Hair follicular keratinocyte (primary cell): ENCODE measurements around the gene KRTAP9-4. TPM values are rescaled to one million over a fixed set of nuclear protein-coding genes. Genes with fewer than 3 reads are reported as not detected.

Source experiments
- total RNA-seq: library from RNA; depleted of rRNA; stranded (reverse); fragments of >200 nt; gene quantifications from 2 replicates; pipeline ENCODE4 v1.2.3, GENCODE V29; 2015

The KRTAP9-4 gene, protein sequence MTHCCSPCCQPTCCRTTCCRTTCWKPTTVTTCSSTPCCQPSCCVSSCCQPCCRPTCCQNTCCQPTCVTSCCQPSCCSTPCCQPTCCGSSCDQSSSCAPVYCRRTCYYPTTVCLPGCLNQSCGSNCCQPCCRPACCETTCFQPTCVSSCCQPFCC
- not detected in 2 replicates for total RNA-seq

DNA sequence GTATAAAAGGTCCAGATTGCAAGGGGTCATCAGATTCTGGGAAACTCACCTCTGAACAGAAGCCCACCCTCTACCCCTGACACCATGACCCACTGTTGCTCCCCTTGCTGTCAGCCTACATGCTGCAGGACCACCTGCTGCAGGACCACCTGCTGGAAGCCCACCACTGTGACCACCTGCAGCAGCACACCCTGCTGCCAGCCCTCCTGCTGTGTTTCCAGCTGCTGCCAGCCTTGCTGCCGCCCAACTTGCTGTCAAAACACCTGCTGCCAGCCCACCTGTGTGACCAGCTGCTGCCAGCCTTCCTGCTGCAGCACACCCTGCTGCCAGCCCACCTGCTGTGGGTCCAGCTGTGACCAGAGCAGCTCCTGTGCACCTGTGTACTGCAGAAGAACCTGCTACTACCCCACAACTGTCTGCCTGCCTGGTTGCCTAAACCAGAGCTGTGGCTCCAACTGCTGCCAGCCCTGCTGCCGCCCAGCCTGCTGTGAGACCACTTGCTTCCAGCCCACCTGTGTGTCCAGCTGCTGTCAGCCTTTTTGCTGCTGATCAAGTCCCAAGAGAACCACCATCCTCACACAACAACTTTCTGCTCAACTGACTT lies at the start of gene KRTAP9-4:
KRTAP9-4 (plus strand) TSS at position 51 of the 604 bp plus-strand sequence; CDS start at position 85, 34 bp downstream.

DNA sequence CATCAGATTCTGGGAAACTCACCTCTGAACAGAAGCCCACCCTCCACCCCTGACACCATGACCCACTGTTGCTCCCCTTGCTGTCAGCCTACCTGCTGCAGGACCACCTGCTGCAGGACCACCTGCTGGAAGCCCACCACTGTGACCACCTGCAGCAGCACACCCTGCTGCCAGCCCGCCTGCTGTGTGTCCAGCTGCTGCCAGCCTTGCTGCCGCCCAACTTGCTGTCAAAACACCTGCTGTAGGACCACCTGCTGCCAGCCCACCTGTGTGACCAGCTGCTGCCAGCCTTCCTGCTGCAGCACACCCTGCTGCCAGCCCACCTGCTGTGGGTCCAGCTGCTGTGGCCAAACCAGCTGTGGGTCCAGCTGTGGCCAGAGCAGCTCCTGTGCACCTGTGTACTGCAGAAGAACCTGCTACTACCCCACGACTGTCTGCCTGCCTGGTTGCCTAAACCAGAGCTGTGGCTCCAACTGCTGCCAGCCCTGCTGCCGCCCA lies 22.8 kb upstream of the KRTAP9-4 start, which contains the start of gene KRTAP9-2:
KRTAP9-2 (plus strand) TSS at position 51 of the 498 bp plus-strand sequence; CDS start at position 58, 7 bp downstream.

DNA sequence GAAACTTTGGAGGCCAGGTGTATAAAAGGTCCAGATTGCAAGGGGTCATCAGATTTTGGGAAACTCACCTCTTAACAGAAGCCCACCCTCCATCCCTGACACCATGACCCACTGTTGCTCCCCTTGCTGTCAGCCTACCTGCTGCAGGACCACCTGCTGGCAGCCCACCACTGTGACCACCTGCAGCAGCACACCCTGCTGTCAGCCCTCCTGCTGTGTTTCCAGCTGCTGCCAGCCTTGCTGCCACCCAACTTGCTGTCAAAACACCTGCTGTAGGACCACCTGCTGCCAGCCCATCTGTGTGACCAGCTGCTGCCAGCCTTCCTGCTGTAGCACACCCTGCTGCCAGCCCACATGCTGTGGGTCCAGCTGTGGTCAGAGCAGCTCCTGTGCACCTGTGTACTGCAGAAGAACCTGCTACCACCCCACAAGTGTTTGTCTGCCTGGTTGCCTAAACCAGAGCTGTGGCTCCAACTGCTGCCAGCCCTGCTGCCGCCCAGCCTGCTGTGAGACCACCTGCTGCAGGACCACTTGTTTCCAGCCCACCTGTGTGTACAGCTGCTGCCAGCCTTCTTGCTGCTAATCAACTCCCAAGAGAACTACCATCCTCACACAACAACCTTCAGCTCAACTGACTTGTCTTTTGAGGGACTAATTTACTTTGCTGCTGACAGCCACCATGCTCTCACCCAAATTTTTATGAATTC lies 16.9 kb upstream of the KRTAP9-4 start, which contains the start of gene KRTAP9-3:
KRTAP9-3 (plus strand) TSS at position 51 of the 707 bp plus-strand sequence; CDS start at position 104, 53 bp downstream.

DNA sequence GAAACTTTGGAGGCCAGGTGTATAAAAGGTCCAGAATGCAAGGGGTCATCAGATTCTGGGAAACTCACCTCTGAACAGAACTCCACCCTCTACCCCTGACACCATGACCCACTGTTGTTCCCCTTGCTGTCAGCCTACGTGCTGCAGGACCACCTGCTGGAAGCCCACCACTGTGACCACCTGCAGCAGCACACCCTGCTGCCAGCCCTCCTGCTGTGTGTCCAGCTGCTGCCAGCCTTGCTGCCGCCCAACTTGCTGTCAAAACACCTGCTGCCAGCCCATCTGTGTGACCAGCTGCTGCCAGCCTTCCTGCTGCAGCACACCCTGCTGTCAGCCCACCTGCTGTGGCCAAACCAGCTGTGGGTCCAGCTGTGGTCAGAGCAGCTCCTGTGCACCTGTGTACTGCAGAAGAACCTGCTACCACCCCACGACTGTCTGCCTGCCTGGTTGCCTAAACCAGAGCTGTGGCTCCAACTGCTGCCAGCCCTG lies 11.5 kb upstream of the KRTAP9-4 start, which contains the start of gene KRTAP9-8:
KRTAP9-8 (plus strand) TSS at position 51 of the 489 bp plus-strand sequence; CDS start at position 104, 53 bp downstream.

DNA sequence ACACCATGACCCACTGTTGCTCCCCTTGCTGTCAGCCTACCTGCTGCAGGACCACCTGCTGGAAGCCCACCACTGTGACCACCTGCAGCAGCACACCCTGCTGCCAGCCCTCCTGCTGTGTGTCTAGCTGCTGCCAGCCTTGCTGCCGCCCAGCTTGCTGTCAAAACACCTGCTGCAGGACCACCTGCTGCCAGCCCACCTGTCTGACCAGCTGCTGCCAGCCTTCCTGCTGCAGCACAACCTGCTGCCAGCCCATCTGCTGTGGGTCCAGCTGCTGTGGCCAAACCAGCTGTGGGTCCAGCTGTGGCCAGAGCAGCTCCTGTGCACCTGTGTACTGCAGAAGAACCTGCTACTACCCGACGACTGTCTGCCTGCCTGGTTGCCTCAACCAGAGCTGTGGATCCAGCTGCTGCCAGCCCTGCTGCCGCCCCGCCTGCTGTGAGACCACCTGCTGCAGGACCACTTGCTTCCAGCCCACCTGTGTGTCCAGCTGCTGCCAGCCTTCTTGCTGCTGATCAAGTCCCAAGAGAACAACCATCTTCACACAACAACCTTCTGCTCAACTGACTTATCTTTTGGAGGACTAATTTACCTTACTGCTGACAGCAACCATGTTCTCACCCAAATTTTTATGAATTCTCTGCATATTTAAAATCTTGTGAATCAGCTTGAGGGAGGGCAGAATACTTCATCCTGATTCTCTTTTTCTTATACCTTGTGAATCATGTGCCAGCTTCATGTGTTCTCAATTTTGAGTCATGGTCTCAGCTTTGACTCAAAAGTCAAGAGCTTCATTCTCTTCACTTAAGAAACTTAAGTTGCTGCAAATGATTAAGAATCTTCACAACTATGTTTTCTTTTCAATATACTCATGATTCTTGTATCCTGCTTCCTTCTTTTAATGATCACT lies 6.1 kb downstream of the KRTAP9-4 start, which contains the start of gene KRTAP9-9:
KRTAP9-9 (plus strand) TSS at position 4 of the 910 bp plus-strand sequence.

DNA sequence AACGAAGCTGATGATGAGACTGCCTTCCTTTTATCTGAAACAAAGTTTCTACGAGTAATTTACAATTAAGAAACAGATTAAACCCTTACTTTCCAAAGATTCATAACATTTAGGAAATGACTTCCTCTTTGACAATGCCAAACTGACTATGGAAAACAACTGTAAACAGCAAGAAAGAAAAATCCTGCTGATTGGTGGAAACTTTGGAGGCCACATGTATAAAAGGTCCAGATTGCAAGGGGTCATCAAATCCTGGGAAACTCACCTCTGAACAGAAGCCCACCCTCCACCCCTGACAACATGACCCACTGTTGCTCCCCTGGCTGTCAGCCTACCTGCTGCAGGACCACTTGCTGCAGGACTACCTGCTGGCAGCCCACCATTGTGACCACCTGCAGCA lies 15.6 kb downstream of the KRTAP9-4 start, which contains the start of gene KRTAP9-6:
KRTAP9-6 (plus strand) TSS at position 301 of the 400 bp plus-strand sequence; CDS start at position 301, 0 bp downstream.

DNA sequence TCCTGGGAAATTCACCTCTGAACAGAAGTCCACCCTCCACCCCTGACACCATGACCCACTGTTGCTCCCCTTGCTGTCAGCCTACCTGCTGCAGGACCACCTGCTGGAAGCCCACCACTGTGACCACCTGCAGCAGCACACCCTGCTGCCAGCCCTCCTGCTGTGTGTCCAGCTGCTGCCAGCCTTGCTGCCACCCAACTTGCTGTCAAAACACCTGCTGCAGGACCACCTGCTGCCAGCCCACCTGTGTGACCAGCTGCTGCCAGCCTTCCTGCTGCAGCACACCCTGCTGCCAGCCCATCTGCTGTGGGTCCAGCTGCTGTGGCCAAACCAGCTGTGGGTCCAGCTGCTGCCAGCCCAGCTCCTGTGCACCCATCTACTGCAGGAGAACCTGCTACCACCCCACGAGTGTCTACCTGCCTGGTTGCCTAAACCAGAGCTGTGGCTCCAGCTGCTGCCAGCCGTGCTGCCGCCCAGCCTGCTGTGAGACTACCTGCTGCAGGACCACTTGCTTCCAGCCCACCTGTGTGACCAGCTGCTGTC lies 26.2 kb downstream of the KRTAP9-4 start, which contains the start of gene KRTAP9-7:
KRTAP9-7 (plus strand) TSS at position 51 of the 543 bp plus-strand sequence; CDS start at position 51, 0 bp downstream.

Other genes with a start within 250 kb of the KRTAP9-4 start
- not detected in 2 replicates for gene KRTAP3-2, start 249.8 kb upstream of the KRTAP9-4 start, total RNA-seq
- not detected in 2 replicates for gene KRTAP3-1, start 240.6 kb upstream of the KRTAP9-4 start, total RNA-seq
- not detected in 2 replicates for gene KRTAP1-5, start 222.5 kb upstream of the KRTAP9-4 start, total RNA-seq
- gene KRTAP1-4, start 219.5 kb upstream of the KRTAP9-4 start, total RNA-seq: not detected in 2 replicates
- not detected in 2 replicates for gene KRTAP1-3, start 214.8 kb upstream of the KRTAP9-4 start, total RNA-seq
- not detected in 2 replicates for gene KRTAP1-1, start 208.2 kb upstream of the KRTAP9-4 start, total RNA-seq
- gene KRTAP2-1, start 202.4 kb upstream of the KRTAP9-4 start, total RNA-seq: not detected in 2 replicates
- not detected in 2 replicates for gene KRTAP2-2, start 194.5 kb upstream of the KRTAP9-4 start, total RNA-seq
- gene KRTAP2-3, start 189.6 kb upstream of the KRTAP9-4 start, total RNA-seq: 0.15 and 0.62 TPM in 2 replicates
- not detected in 2 replicates for gene KRTAP2-4, start 183.8 kb upstream of the KRTAP9-4 start, total RNA-seq
- gene KRTAP4-7, start 165.5 kb upstream of the KRTAP9-4 start, total RNA-seq: not detected in 2 replicates
- gene KRTAP4-8, start 151.5 kb upstream of the KRTAP9-4 start, total RNA-seq: not detected in 2 replicates
- not detected in 2 replicates for gene KRTAP4-16, start 147.5 kb upstream of the KRTAP9-4 start, total RNA-seq
- not detected in 2 replicates for gene KRTAP4-9, start 144.3 kb upstream of the KRTAP9-4 start, total RNA-seq
- gene KRTAP4-11, start 131.3 kb upstream of the KRTAP9-4 start, total RNA-seq: not detected in 2 replicates
- not detected in 2 replicates for gene KRTAP4-12, start 125.5 kb upstream of the KRTAP9-4 start, total RNA-seq
- gene KRTAP4-6, start 109.1 kb upstream of the KRTAP9-4 start, total RNA-seq: not detected in 2 replicates
- gene KRTAP4-5, start 99.9 kb upstream of the KRTAP9-4 start, total RNA-seq: not detected in 2 replicates
- gene KRTAP4-4, start 88.9 kb upstream of the KRTAP9-4 start, total RNA-seq: not detected in 2 replicates
- not detected in 2 replicates for gene KRTAP4-3, start 81.5 kb upstream of the KRTAP9-4 start, total RNA-seq
- not detected in 2 replicates for gene KRTAP4-2, start 71.5 kb upstream of the KRTAP9-4 start, total RNA-seq
- gene KRTAP4-1, start 64.8 kb upstream of the KRTAP9-4 start, total RNA-seq: not detected in 2 replicates
- not detected in 2 replicates for gene KRTAP9-1, start 59.8 kb upstream of the KRTAP9-4 start, total RNA-seq
- not detected in 2 replicates for gene KRTAP9-2, start 23.0 kb upstream of the KRTAP9-4 start, total RNA-seq
- not detected in 2 replicates for gene KRTAP9-3, start 17.2 kb upstream of the KRTAP9-4 start, total RNA-seq
- not detected in 2 replicates for gene KRTAP9-8, start 11.7 kb upstream of the KRTAP9-4 start, total RNA-seq
- gene KRTAP9-9, start 5.7 kb downstream of the KRTAP9-4 start, total RNA-seq: not detected in 2 replicates
- not detected in 2 replicates for gene KRTAP9-6, start 15.7 kb downstream of the KRTAP9-4 start, total RNA-seq
- not detected in 2 replicates for gene KRTAP9-7, start 26.0 kb downstream of the KRTAP9-4 start, total RNA-seq
- gene KRTAP29-1, start 53.2 kb downstream of the KRTAP9-4 start, total RNA-seq: not detected in 2 replicates
- not detected in 2 replicates for gene KRTAP16-1, start 59.6 kb downstream of the KRTAP9-4 start, total RNA-seq
- gene KRTAP17-1, start 66.0 kb downstream of the KRTAP9-4 start, total RNA-seq: not detected in 2 replicates
- not detected in 2 replicates for gene KRT33A, start 101.1 kb downstream of the KRTAP9-4 start, total RNA-seq
- gene KRT33B, start 120.1 kb downstream of the KRTAP9-4 start, total RNA-seq: 0.47 TPM in 1 of 2 replicates, not detected in the other
- 3.3 and 6.6 TPM in 2 replicates for gene KRT34, start 132.6 kb downstream of the KRTAP9-4 start, total RNA-seq
- 0.23 TPM in 1 of 2 replicates, not detected in the other for gene KRT31, start 147.9 kb downstream of the KRTAP9-4 start, total RNA-seq
- gene KRT37, start 174.9 kb downstream of the KRTAP9-4 start, total RNA-seq: not detected in 2 replicates
- gene KRT38, start 191.3 kb downstream of the KRTAP9-4 start, total RNA-seq: not detected in 2 replicates
- gene KRT32, start 217.7 kb downstream of the KRTAP9-4 start, total RNA-seq: 0.30 TPM in 1 of 2 replicates, not detected in the other
- not detected in 2 replicates for gene KRT35, start 231.5 kb downstream of the KRTAP9-4 start, total RNA-seq
- not detected in 2 replicates for gene KRT36, start 240.2 kb downstream of the KRTAP9-4 start, total RNA-seq